Ishikawa (cell line): ENCODE results near the gene FAXDC2.

Experiments used
- CEBPB ChIP-seq: IDR thresholded peaks from 2 replicates; pipeline ENCODE4 v1.6.1; 2012
- CREB1 ChIP-seq: IDR thresholded peaks from 2 replicates; pipeline ENCODE4 v1.6.1; 2012; ENCODE audit warnings: low read depth
- EGR1 ChIP-seq: IDR thresholded peaks from 2 replicates; pipeline ENCODE4 v1.6.1; 2012
- EP300 ChIP-seq: IDR thresholded peaks from 2 replicates; pipeline ENCODE4 v1.6.1; 2012; ENCODE audit warnings: borderline replicate concordance
- FOXM1 ChIP-seq: IDR thresholded peaks from 2 replicates; pipeline ENCODE4 v1.6.1; 2012; ENCODE audit warnings: low read depth, borderline replicate concordance
- MAX ChIP-seq: IDR thresholded peaks from 2 replicates; pipeline ENCODE4 v1.6.1; 2012
- NFIC ChIP-seq: IDR thresholded peaks from 2 replicates; pipeline ENCODE4 v1.6.1; 2012
- RAD21 ChIP-seq: IDR thresholded peaks from 2 replicates; pipeline ENCODE4 v1.6.1; 2012; ENCODE audit warnings: low read depth
- REST ChIP-seq: IDR thresholded peaks from 2 replicates; pipeline ENCODE4 v1.6.1; 2012; ENCODE audit warnings: low read depth, mild to moderate bottlenecking
- TAF1 ChIP-seq: IDR thresholded peaks from 2 replicates; pipeline ENCODE4 v1.6.1; 2012; ENCODE audit warnings: low read depth, mild to moderate bottlenecking
- TCF12 ChIP-seq: IDR thresholded peaks from 2 replicates; pipeline ENCODE4 v1.6.1; 2012; ENCODE audit warnings: low read depth
- TEAD4 ChIP-seq: IDR thresholded peaks from 2 replicates; pipeline ENCODE4 v1.6.1; 2012
- USF1 ChIP-seq: IDR thresholded peaks from 2 replicates; pipeline ENCODE4 v1.6.1; 2012
- YY1 ChIP-seq: IDR thresholded peaks from 2 replicates; pipeline ENCODE4 v1.6.1; 2012; ENCODE audit warnings: low read depth
- ZBTB7A ChIP-seq: IDR thresholded peaks from 2 replicates; pipeline ENCODE4 v1.6.1; 2012; ENCODE audit warnings: low read depth

FAXDC2 gene

GRCh38 chr5:154857530-154858296 lies 7.3 kb upstream of the FAXDC2 start:
- TF ChIP-seq MAX (peak; percentile 96), CREB1 (no peak), REST (no peak), USF1 (peak; percentile 26; the same call in 1 of the 2 replicates), FOXM1 (no peak), TCF12 (peak; percentile 42; the same call in 1 of the 2 replicates), NFIC (peak; percentile 44), TAF1 (peak; percentile 49), EP300 (peak; percentile 12; the same call in 1 of the 2 replicates), ZBTB7A (peak; percentile 72; the same call in 1 of the 2 replicates), YY1 (no peak; the same call in none of the 2 replicates), TEAD4 (0 out of 2 replicates have a peak, but pooled peaks have one; percentile 6), EGR1 (0 out of 2 replicates have a peak, but pooled peaks have one; percentile 7)

- TF ChIP-seq EP300 (no peak), YY1 (no peak), REST (no peak), TAF1 (no peak), TEAD4 (no peak), MAX (no peak), EGR1 (no peak), NFIC (no peak)
Observed at GRCh38 chr5:154851351-154851750, 948 bp upstream of the FAXDC2 start.

GRCh38 chr5:154849791-154850201 lies 607 bp downstream of the FAXDC2 start:
- TF ChIP-seq EGR1 (no peak), YY1 (no peak), TAF1 (no peak), CEBPB (no peak), FOXM1 (no peak), TEAD4 (no peak), ZBTB7A (no peak), NFIC (no peak), TCF12 (no peak), MAX (no peak), RAD21 (no peak)

- no peak for TF ChIP-seq TAF1
- TF ChIP-seq REST: no peak
- TF ChIP-seq FOXM1: no peak
- no peak for TF ChIP-seq RAD21
- no peak for TF ChIP-seq CEBPB
- no peak for TF ChIP-seq MAX
- TF ChIP-seq ZBTB7A: no peak
- no peak for TF ChIP-seq NFIC
- TF ChIP-seq EP300: no peak
- no peak for TF ChIP-seq EGR1
- TF ChIP-seq CREB1: no peak
- no peak for TF ChIP-seq USF1
- no peak for TF ChIP-seq YY1
- no peak for TF ChIP-seq TEAD4
- no peak for TF ChIP-seq TCF12
Observed at GRCh38 chr5:154849264-154849785, 1.1 kb downstream of the FAXDC2 start.
